HG03469 (cell line): ENCODE results near the gene IMPA2.

Experiments
- ATAC-seq: cut with Tn5 transposase; IDR thresholded peaks from one replicate; pipeline ENCODE4 v1.9.1; 2021; ENCODE audit warnings: mild to moderate bottlenecking, moderate library complexity, moderate number of reproducible peaks; ENCODE audit not compliant: unreplicated experiment

Gene IMPA2

DNA sequence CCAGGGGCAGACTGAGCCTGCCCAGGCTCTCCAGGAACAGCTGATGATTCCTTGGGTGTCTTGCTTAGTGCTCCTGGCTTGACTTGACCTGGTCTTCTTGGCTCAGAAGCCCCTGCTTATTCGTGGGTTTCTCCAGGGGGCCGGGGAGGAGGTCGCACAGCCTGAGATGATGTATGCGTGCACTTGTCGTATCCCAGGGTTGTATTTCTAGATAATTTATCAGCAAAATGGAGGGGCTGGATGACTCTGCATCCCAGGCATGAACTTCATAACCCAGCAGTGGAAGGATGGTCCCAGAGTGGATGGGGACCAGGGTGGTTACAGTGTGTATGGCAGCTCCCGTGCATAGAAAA lies 25.2 kb downstream of the IMPA2 start:
- ATAC-seq: no peak

- ATAC-seq: no peak
Measured at GRCh38 chr18:12007063-12007462, 25.8 kb downstream of the IMPA2 start.

DNA sequence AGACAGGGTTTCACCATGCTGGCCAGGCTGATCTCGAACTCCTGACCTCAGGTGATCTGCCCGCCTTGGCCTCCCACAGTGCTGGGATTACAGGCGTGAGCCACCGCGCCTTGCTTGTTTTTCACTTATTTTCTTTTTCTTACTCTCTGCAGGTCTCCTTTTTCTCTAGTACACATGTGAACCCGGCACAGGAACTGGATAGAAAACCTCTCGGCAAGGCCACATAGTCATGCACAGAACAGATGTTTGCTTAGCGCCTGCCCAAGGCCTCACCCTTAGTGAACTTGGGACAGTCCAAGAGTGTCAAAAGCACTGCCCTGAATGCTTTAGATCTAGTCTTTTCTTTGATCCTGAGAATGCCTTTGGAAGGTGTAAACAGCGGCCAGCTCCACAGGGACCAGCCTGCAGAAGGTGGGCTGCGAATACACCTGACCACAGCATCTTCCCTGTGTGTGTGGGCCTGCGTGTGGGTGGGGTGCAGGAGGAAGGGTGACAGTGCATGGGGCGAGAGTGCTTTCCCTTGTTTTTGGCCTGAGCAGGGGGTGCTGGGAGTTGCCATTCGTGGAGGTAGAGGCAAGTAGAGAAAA lies 27.0 kb downstream of the IMPA2 start:
- ATAC-seq: no peak

DNA sequence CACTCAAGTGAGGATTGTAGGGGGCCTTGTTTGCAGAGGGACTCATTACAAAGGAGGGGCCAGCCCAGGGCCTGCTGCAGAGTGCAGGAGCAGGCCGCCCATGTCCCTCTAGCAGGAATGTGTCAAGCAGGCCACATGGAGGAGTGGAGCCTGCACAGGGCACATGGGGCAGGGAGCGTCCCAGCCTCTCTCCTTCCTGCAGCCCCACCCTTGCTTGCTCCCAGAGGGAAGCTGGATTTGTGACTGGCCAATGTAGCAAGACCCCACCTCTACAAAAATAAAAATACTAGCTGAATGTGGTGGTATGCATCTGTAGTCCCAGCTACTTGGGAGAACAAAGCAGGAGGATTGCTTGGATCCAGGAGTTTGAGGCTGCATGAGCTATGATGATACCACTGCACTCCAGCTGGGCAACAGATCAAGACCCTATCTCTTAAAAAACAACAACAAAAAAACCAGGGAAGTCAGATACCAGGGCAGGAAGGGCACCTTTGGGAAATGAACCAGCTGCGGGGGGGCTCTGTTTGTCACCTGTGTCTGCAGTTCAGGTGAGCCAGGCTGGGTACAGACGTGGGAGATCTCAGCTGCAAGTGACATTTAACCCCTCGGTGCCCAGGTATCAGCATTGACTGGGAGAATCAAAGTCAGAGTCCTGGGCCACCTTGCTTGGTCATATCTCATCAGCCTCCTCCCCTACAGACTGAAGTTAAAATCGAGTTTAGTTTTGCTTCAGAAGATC lies 27.7 kb downstream of the IMPA2 start:
- no peak for ATAC-seq

DNA sequence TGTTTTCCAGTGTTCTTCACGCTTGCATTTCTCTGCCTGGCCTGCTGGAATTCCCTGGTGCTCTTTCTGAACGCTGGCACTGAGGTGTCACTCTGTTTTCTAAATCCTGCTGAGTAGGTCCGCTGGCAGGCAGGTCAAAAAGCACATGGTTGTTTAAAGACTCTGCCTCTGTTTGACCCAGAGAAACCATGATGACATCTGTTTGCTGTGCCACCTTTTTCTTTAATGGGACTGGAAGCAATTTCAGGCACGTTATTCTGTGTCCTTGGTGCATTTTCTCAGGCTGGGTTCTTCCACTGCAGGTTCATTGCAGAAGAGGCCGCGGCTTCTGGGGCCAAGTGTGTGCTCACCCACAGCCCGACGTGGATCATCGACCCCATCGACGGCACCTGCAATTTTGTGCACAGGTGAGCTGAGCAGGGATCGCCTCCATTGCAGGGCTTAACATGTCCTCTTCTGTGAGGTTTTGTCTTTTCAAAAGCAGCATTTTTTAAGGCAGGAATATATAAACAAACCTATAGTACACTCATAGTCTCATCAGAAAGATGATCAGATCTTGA lies 28.4 kb downstream of the IMPA2 start:
- no peak for ATAC-seq

DNA sequence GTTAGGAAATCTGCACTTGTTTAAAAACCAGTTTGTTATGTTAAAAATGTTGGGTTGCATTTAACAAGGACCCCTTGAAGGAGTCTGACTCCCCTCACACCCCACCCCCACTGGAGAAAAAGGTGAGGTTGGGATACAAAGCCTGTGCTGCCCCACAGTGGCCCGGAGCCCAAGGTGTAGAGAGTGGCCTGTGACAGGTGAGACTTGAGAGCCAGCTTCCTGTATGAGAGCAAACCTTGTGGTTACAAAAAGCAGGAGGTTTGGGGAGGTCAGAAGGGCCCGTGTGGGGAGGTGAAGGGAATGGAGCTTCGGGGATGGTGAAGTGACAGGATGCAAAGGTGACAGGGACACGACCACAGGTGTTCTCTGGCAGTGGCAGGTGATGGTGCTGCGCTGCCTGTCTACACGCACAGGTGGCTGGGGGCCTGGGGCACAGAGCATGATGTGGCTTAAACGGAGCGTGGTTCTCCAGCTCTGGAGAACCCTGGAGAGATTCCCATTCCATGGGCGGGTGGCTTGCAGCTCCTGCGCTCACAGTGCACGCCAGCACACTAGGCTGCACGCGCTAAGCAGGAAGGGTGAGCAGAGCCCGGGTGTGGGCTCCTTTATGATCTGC lies 29.0 kb downstream of the IMPA2 start:
- no peak for ATAC-seq

DNA sequence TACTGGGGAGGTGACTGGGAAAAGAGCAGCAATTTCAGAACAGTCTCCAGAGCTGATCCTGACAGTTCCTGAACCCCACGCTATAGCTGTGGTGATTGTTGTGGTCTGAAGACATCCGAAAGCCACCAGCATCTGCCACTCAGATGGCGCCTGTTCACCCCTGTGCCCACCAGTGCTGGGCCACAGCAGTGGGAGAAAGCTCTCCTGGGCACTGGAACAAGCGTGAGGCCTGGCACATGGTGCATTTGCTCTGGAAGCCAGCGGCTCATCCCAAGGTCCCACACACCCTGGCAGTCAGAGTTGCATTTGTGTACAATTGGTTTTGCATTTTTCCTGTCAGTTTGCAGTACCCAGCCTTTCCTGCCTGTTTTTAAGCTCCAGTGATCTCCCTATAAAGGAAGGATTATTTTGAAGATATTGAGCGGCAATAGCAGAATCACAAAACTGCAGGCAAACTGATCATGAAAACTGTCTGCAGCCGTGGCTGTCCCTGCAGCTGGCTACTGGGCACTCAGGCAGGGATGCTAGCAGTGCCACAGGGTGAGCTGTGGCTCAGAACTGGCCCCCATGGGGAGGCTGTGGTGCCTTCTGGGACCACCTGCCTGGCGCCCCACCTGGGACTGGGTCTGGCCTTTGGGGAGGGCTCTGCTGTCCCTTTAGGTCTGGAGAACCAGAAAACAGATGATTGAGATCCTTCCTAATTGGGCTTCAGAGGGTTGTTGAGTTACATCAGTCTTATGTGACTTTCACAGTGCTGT lies 30.1 kb downstream of the IMPA2 start:
- no peak for ATAC-seq

DNA sequence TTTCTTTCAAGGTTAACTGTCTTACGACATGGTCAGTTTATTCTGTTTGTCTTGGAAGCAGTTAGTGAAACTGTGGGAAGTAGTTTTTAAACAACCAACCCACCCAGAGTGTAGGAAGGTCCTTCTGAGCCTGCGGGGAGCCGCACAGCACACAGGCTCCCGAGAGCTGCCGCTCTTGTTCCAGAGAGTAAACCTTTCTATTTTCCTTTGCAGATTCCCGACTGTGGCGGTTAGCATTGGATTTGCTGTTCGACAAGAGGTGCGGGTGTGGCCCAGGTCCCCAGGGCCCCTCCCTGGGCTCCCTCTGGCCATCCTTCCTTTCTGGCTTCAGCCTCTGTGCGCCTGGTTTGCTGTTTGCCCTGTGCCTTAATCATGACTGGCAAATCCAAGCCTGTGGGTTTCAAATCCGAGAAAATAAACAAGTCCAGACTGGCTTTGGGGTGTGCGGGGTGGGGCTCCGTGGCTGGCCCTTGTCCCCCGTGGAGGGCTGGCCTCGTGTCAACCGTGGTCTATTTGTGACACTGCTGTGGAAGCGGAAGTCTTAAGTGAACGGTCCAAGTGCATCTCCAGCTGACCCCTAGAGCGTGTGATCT lies 30.7 kb downstream of the IMPA2 start:
- no peak for ATAC-seq

GRCh38 chr18:12012697-12013096 lies 31.4 kb downstream of the IMPA2 start:
- no peak for ATAC-seq

DNA sequence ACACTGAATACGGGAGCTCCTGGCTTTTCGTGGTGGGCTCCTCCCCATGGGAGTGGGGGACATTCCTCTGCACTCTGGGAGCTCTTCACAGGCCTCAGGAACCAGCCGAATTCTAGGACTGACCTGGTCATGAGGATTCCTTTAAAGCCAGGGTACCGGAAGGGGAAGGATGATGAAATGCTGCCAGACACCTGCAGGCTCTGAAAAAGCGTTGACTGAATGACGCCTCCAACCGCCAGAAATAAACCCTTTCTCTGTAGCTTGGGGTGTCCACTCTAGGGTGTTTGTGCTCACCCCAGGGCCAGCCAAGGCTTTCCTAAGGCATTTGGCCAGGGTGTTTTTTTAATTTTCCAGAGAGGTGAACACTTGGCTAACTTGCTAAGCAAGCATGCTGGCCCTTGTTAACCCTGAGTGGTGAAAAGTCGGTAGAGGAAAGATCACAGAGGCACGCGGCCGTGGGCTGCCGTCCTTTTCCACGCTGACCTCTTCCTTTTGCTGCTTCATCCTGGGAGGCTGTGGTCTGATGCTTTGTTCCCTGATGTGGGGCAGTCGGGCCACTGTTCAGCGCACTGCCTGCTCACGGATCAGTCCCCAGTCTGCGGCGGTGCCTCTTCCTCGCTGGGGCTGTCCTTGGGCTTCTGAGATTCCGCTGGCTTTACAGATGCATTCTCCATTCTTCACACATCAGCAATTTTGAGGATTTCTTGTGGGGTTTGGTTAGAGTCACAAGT lies 32.0 kb downstream of the IMPA2 start:
- no peak for ATAC-seq

- ATAC-seq: no peak
Measured at GRCh38 chr18:12014086-12014485, 32.8 kb downstream of the IMPA2 start.

DNA sequence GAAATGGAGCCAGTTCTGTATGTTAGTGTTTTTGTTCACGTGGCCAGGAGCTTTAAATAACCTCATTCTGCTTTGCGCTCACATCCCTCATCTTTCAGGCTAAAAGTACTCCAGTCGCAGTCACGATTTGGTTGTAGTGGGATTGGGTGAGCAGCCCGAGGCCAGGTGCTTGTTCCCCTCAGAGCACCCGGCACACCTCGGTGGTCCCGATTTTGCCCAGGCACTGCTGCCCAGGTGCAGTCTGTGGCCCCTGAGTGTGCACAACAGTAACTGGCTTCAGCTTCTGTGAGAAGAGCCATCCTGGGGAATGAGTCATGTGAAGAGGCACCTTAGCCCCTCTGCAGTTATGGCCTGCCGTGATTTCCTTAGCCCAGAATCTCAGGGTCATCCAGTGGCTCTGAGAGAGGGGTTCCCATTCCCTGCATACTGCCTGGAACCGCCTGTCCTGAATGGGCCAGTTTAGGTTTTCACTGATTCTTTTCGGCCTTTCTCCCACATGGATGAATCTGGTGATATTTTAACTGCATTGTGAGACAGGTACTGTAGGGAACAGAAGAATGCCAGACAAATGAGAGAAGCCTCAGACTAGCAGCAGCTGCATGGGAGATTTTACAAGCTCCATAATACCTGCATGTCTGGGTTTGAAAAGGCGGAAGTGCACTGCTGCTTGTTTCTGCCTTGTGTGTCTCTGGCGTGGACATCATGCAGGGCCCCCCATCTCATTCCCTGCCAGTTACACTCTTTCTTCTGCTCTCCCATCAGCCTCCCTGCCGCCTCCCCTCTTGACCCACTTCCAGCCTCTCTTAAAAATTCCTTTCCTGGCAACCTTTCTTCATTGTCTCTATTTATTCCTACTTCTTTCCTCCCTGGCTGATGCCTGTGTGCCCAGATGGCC lies 33.5 kb downstream of the IMPA2 start:
- ATAC-seq: no peak

- ATAC-seq: no peak
Measured at GRCh38 chr18:12015416-12016062, 34.2 kb downstream of the IMPA2 start.

DNA sequence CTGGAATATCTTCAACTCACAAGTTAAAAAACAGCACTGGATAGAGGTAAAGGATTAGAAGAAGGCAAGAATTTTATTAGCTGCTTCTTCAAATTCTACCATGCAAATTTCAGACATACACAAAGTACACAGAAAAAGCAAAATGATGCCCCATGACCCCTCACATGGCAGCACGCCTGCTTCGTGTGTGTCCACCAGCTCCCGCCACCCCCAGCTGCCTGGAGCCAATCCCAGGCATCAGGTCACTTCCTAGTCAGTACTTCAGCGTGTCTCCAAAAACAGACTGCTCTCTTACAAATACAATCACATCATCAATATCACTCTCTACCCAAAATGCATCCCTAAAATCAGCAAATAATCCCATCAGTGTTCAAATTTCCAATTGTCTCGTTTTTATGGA lies 35.8 kb downstream of the IMPA2 start:
- ATAC-seq: no peak

DNA sequence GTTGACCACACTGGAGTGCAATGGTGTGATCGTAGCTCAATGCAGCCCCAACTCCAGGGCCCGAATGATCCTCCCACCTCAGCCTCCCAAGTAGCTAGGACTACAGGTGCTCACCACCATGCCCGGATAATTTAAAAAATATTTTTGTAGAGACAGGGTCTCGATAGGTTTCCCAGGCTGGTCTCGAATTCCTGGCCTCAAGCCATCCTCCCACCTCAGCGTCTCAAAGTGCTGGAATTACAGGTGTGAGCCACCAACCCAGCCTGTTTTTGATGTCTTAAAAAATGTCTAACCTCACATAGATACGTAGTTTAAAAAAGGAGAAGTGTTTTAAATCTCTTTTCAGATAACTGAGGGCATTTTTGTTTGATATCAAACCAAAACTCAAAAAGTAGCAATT lies 37.6 kb downstream of the IMPA2 start:
- no peak for ATAC-seq

DNA sequence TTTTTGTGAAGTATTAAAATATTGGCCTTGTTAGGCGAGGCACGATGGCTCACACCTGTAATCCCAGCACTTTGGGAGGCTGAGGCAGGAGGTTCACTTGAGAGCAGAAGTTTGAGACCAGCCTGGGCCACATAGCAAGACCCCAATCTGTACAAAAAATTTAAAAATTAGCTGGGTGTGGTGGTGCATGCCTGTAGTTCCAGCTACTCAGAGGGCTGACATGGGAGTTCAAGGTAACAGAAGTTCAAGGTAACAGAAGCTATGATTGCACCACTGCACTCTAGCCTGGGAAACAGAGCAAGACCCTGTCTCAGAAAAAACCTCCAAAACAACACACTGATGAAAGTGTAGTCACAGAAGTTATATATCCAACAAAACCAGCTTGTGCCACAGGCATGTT lies 39.8 kb downstream of the IMPA2 start:
- ATAC-seq: no peak

GRCh38 chr18:12021596-12021995 lies 40.3 kb downstream of the IMPA2 start:
- ATAC-seq: no peak

- ATAC-seq: no peak
Measured at GRCh38 chr18:12023375-12023774, 42.1 kb downstream of the IMPA2 start.

DNA sequence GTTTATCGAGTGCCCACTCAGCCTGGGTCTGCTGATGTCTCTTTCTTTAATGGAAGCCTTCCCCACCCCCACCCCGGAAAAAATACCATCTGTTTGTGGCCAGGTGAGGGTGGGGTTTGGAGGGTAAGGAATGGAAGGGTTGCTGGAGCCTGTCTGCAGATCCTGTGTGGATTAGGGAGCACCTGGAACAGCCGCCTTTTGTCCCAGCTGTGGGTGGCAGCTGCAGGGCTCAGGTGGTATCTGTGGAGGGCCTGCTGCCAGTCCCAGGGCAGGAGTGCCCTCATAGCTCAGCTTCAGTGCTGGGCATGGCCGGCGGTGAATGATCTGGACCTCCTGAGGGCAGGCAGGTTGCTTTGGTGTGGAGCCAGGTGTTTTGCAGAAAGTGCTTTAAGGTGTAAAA lies 45.3 kb downstream of the IMPA2 start:
- no peak for ATAC-seq
